H1 (cell line): ENCODE measurements around the gene HJURP. TPM values are rescaled to one million over a fixed set of nuclear protein-coding genes. Genes with fewer than 3 reads are reported as not detected.

Source experiments
- CTCF ChIA-PET: fragments of 300-600 bp; sonication (Branson Sonifier 250); formaldehyde crosslinking; loops from one replicate; lab custom pipeline; 2021; ENCODE audit not compliant: partially characterized antibody; lab: Charles Lee
- POLR2A ChIA-PET: fragments of 300-600 bp; sonication (Branson Sonifier 250); formaldehyde crosslinking; loops from one replicate; lab custom pipeline; 2021; ENCODE audit warnings: inconsistent platforms; ENCODE audit not compliant: partially characterized antibody; lab: Charles Lee
- DNase-seq, 2 experiments: peaks; one replicate each; pipeline versions ENCODE4 v3.0.0 to v3.0.0-alpha.2; 2010 to 2022; ENCODE audit warnings: low spot score in 2 of 2, low read depth in 1 of 2, mixed read lengths in 1 of 2
- FAIRE-seq: peaks from 2 replicates; lab custom pipeline; 2011; peaks lifted over from hg19 to GRCh38; lab: Jason Lieb, UNC
- H2AFZ ChIP-seq: 2 replicates; pipeline ENCODE4 v1.8.1; 2012; ENCODE audit warnings: low read length, inconsistent platforms
- H2AK5ac ChIP-seq: 2 replicates; pipeline ENCODE4 v1.6.1; 2013; ENCODE audit warnings: low read depth, low read length
- H2BK120ac ChIP-seq: replicated peaks from 2 replicates; pipeline ENCODE3; 2013; ENCODE audit warnings: low read depth, low read length, inconsistent platforms
- H2BK12ac ChIP-seq: 2 replicates; pipeline ENCODE4 v1.6.1; 2013; ENCODE audit warnings: low read depth, low read length
- H2BK15ac ChIP-seq: 2 replicates; pipeline ENCODE4 v1.6.1; 2013; ENCODE audit warnings: low read length
- H2BK20ac ChIP-seq: 2 replicates; pipeline ENCODE4 v1.6.1; 2013; ENCODE audit warnings: low read length
- H2BK5ac ChIP-seq: 2 replicates; pipeline ENCODE4 v1.6.1; 2013; ENCODE audit warnings: low read depth, low read length
- H3K14ac ChIP-seq: 2 replicates; pipeline ENCODE4 v1.6.1; 2013; ENCODE audit warnings: inconsistent platforms; ENCODE audit not compliant: insufficient read length
- H3K18ac ChIP-seq: 2 replicates; pipeline ENCODE4 v1.6.1; 2013; ENCODE audit warnings: low read length; ENCODE audit errors: extremely low read depth
- H3K23ac ChIP-seq: 2 replicates; pipeline ENCODE4 v1.6.1; 2013; ENCODE audit warnings: inconsistent platforms; ENCODE audit not compliant: insufficient read length
- H3K23me2 ChIP-seq: 2 replicates; pipeline ENCODE4 v1.6.1; 2013; ENCODE audit warnings: low read depth, low read length
- H3K27ac ChIP-seq: 2 replicates; pipeline ENCODE4 v1.6.1; 2011; ENCODE audit warnings: low read depth, low read length, inconsistent platforms
- H3K27me3 ChIP-seq, 4 experiments: replicated peaks in 1 of 4; 1 replicate in 1 of 4; 2 replicates in 3 of 4; pipeline versions ENCODE4 v1.6.1 to v1.8.1; 2011 to 2013; ENCODE audit warnings: low read length in 3 of 4, mild to moderate bottlenecking in 3 of 4, inconsistent platforms in 2 of 4, mixed read lengths in 2 of 4, moderate library complexity in 1 of 4; ENCODE audit not compliant: control insufficient read depth in 3 of 4, insufficient read depth in 3 of 4; ENCODE audit errors: extremely low read depth in 1 of 4
- H3K36me3 ChIP-seq, 4 experiments: 2 replicates each; pipeline versions ENCODE4 v1.6.1 to v1.8.1; 2011 to 2013; ENCODE audit warnings: mild to moderate bottlenecking in 4 of 4, low read length in 3 of 4, moderate library complexity in 2 of 4, control low read depth in 1 of 4, inconsistent platforms in 1 of 4; ENCODE audit not compliant: insufficient read depth in 4 of 4, control insufficient read depth in 2 of 4
- H3K4ac ChIP-seq: replicated peaks from 2 replicates; pipeline ENCODE3; 2013; ENCODE audit warnings: low read length, low read depth, mixed read lengths, inconsistent platforms; ENCODE audit not compliant: insufficient read length
- H3K4me1 ChIP-seq, 4 experiments: replicated peaks in 1 of 4; 1 replicate in 1 of 4; 2 replicates in 3 of 4; pipeline versions ENCODE4 v1.6.1 to v1.8.1; 2011 to 2013; ENCODE audit warnings: low read length in 3 of 4, inconsistent platforms in 2 of 4, mixed read lengths in 1 of 4; ENCODE audit not compliant: insufficient read depth in 4 of 4, control insufficient read depth in 3 of 4
- H3K4me2 ChIP-seq, 2 experiments: 2 replicates each; pipeline versions ENCODE4 v1.6.1 to v1.8.1; 2011 to 2013; ENCODE audit warnings: low read depth in 2 of 2, low read length in 2 of 2, control low read depth in 1 of 2, inconsistent platforms in 1 of 2, mild to moderate bottlenecking in 1 of 2; ENCODE audit not compliant: insufficient read depth in 1 of 2
- H3K4me3 ChIP-seq, 4 experiments: fragments of 200-600, 300-600 bp in 1 of 4; sonication (generic), shearing (Covaris generic), sonication (Bioruptor Twin) in 1 of 4; 2 replicates each; pipeline versions ENCODE4 v1.5.1 to v1.8.1; 2011 to 2016; ENCODE audit warnings: low read length in 4 of 4, low read depth in 3 of 4, control low read depth in 2 of 4, inconsistent platforms in 2 of 4, mild to moderate bottlenecking in 2 of 4, mixed read lengths in 1 of 4, moderate library complexity in 1 of 4; ENCODE audit not compliant: insufficient read depth in 2 of 4; ENCODE audit errors: extremely low read depth in 1 of 4
- H3K56ac ChIP-seq: replicated peaks from 2 replicates; pipeline ENCODE3; 2013; ENCODE audit warnings: low read depth, mild to moderate bottlenecking, mixed read lengths, low read length, inconsistent platforms; ENCODE audit not compliant: insufficient read length
- H3K79me1 ChIP-seq: 2 replicates; pipeline ENCODE4 v1.6.1; 2013; ENCODE audit warnings: low read depth, low read length, control low read depth
- H3K79me2 ChIP-seq, 2 experiments: 2 replicates each; pipeline versions ENCODE4 v1.6.1 to v1.8.1; 2012 to 2013; ENCODE audit warnings: low read length in 2 of 2, mild to moderate bottlenecking in 2 of 2, inconsistent platforms in 1 of 2; ENCODE audit not compliant: insufficient read depth in 2 of 2, control insufficient read depth in 1 of 2
- H3K9ac ChIP-seq, 4 experiments: replicated peaks in 1 of 4; 1 replicate in 1 of 4; 2 replicates in 3 of 4; pipeline versions ENCODE4 v1.6.1 to v1.8.1; 2011 to 2013; ENCODE audit warnings: low read depth in 3 of 4, low read length in 3 of 4, control low read depth in 2 of 4, mild to moderate bottlenecking in 2 of 4, moderate library complexity in 2 of 4, inconsistent platforms in 1 of 4; ENCODE audit errors: extremely low read depth in 1 of 4
- H3K9me3 ChIP-seq, 2 experiments: 2 replicates each; pipeline versions ENCODE4 v1.6.1 to v1.8.1; 2012 to 2013; ENCODE audit warnings: mild to moderate bottlenecking in 2 of 2, moderate library complexity in 2 of 2, control low read depth in 1 of 2, inconsistent platforms in 1 of 2, low read depth in 1 of 2, low read length in 1 of 2, mixed read lengths in 1 of 2; ENCODE audit not compliant: insufficient read depth in 2 of 2
- H4K20me1 ChIP-seq, 2 experiments: replicated peaks in 1 of 2; 2 replicates each; pipeline versions ENCODE3 to v1.8.1; 2011 to 2013; ENCODE audit warnings: inconsistent platforms in 2 of 2, low read length in 2 of 2, mild to moderate bottlenecking in 1 of 2; ENCODE audit not compliant: insufficient read depth in 2 of 2, control insufficient read depth in 1 of 2
- H4K5ac ChIP-seq: 2 replicates; pipeline ENCODE4 v1.6.1; 2013; ENCODE audit warnings: low read length, low read depth, mixed read lengths, inconsistent platforms; ENCODE audit not compliant: insufficient read length
- H4K8ac ChIP-seq: 2 replicates; pipeline ENCODE4 v1.8.0; 2013; ENCODE audit warnings: mild to moderate bottlenecking, moderate library complexity, low read length, inconsistent platforms; ENCODE audit not compliant: insufficient read depth; ENCODE audit errors: extremely low read depth
- H4K91ac ChIP-seq: replicated peaks from 2 replicates; pipeline ENCODE3; 2013; ENCODE audit warnings: low read length, mixed read lengths, inconsistent platforms; ENCODE audit not compliant: insufficient read length
- JUND ChIP-seq: IDR thresholded peaks from 2 replicates; pipeline ENCODE4 v1.6.1; 2011; ENCODE audit warnings: mild to moderate bottlenecking, improper control_type of control experiment, low read length
- NANOG ChIP-seq: IDR thresholded peaks from 2 replicates; pipeline ENCODE4 v1.6.1; 2011; ENCODE audit warnings: low read length, low read depth, mild to moderate bottlenecking, inconsistent platforms; ENCODE audit not compliant: insufficient read depth, poor library complexity, severe bottlenecking
- POLR2AphosphoS5 ChIP-seq: IDR thresholded peaks from 2 replicates; pipeline ENCODE4 v1.6.1; 2011; ENCODE audit warnings: low read depth, low read length
- TCF12 ChIP-seq: IDR thresholded peaks from 2 replicates; pipeline ENCODE4 v1.6.1; 2011; ENCODE audit warnings: low read depth, mild to moderate bottlenecking, low read length
- WGBS, 2 experiments: shearing (Covaris generic) in 1 of 2; methylation state at CpG; one replicate each; pipeline versions ENCODE4 v1.1.6 to v1.1.7; 2013 to 2015; ENCODE audit warnings: low lambda C conversion rate in 2 of 2, mixed read lengths in 2 of 2, inconsistent platforms in 1 of 2, low coverage in 1 of 2, missing lambda C conversion rate in 1 of 2; ENCODE audit not compliant: insufficient replicate concordance in 2 of 2, insufficient coverage in 1 of 2, insufficient read length in 1 of 2; ENCODE audit errors: extremely low coverage in 1 of 2, missing lambda C conversion rate in 1 of 2; 5-methylcytosine and 5-hydroxymethylcytosine counted together
- polyA plus RNA-seq, 7 experiments: library from polyadenylated mRNA; depleted of rRNA in 3 of 7; stranded (reverse) in 5 of 7; unstranded in 2 of 7; fragments of >200 nt in 5 of 7; fragments of 200-250 nt in 2 of 7; gene quantifications; 1 replicate in 5 of 7; 2 replicates in 1 of 7; 4 replicates in 1 of 7; pipeline versions ENCODE4 v1.2.1 to v1.2.3, GENCODE V29; 2011 to 2013; ENCODE audit warnings: missing spikeins in 2 of 7, mixed read lengths in 2 of 7
- total RNA-seq: library from RNA; stranded (reverse); fragmentation: NEBNext Ultra II Directional; extraction: Animal tissue kit (Norgen Biotek cat#: 25700); gene quantifications from 2 replicates; pipeline ENCODE4 v1.2.1, GENCODE V29; 2021

The HJURP gene
- total and polyA plus RNA-seq, 2 of the 8 experiments (the other 6 are each of a cell fraction or from before 2014, with no cell fraction given) = 49.3 to 60.5 TPM

DNA sequence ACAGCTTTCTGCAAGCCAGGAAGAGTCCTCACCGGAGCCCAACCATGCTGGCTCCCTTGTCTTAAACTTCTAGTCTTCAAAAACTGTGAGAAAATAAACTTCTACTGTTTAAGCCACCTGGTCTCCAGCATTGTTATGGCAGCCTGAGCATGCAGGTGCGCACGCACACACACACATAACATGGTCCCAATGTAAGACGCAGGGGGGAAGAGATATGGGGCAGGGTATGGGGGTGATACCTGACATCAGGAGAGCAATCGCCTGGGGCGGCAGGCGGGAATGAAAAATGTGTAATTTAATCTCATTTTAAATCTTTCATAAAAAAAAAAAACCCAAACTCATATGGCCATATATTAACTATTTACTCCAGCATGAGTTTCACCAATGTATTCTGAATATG lies 18.0 kb downstream of the HJURP start:
- H2BK15ac ChIP-seq = no peak overlapping the region
- peaks cover 7% of the 10 kb centered on the region; the same call in 1 of the 2 replicates for H3K79me1 ChIP-seq
- peaks cover 0 to 48% of the 10 kb centered on the region in 2 experiments; a peak in 2 of 4 replicates for H3K79me2 ChIP-seq
- no peaks in the 10 kb centered on the region for H3K27me3 ChIP-seq
- H2BK20ac ChIP-seq = no peak overlapping the region
- no peak overlapping the region for H4K8ac ChIP-seq
- no peak overlapping the region for H3K27ac ChIP-seq
- H3K23ac ChIP-seq = no peak overlapping the region
- FAIRE-seq (no peak), DNase-seq (no peak)
- no peak overlapping the region for H3K4me3 ChIP-seq
- no peak overlapping the region for H4K91ac ChIP-seq
- H2BK12ac ChIP-seq = no peak overlapping the region
- H3K14ac ChIP-seq = no peak overlapping the region
- no peak overlapping the region for H3K18ac ChIP-seq
- ChIA-PET CTCF (interaction anchor here (0.8 kb wide), 1 partner anchor 125 kb away, joined by 3 read pairs; no protein-coding TSS in a partner anchor), POLR2A (interaction anchor here (2.1 kb wide), 1 partner anchor 17 kb away, joined by 4 read pairs; no protein-coding TSS in a partner anchor)
- no peak overlapping the region for H3K4me2 ChIP-seq
- H3K36me3 ChIP-seq = peaks cover 27 to 68% (median 52%) of the 10 kb centered on the region in 4 experiments
- H2BK5ac ChIP-seq = no peak overlapping the region
- H3K23me2 ChIP-seq = no peaks in the 10 kb centered on the region
- no peak overlapping the region for H3K56ac ChIP-seq
- H3K4me1 ChIP-seq = no peaks in the 10 kb centered on the region
- no peaks in the 10 kb centered on the region for H3K9me3 ChIP-seq
- 88% methylated on average over 7 of the region's 7 CpGs; no CpG with 5 or more reads in 1 of the 2 experiments for WGBS, 2 experiments
- H4K20me1 ChIP-seq = peaks cover 22 to 24% of the 10 kb centered on the region in 2 experiments
- H2AK5ac ChIP-seq = no peak overlapping the region
- no peak overlapping the region for H3K9ac ChIP-seq
- H4K5ac ChIP-seq = no peak overlapping the region
- no peak overlapping the region for H2BK120ac ChIP-seq
- H2AFZ ChIP-seq = no peak overlapping the region
- no peak overlapping the region for H3K4ac ChIP-seq
- TF ChIP-seq TCF12 (no peak), JUND (no peak), POLR2AphosphoS5 (no peak), NANOG (no peak)
